Suprapubic skin (tissue), 4 donors: ENCODE results near the gene HES5. TPM values are rescaled to one million over a fixed set of nuclear protein-coding genes. Genes with fewer than 3 reads are reported as not detected.

Experiments
- DNase-seq, 2 donors: peaks; one replicate each; pipeline ENCODE4 v3.0.0-alpha.2; 2019; ENCODE audit warnings: low spot score in 2 of 2
- H3K27ac ChIP-seq: fragments of 200-600 bp; sonication (generic); one replicate; pipeline ENCODE4 v1.5.1; 2019
- H3K27me3 ChIP-seq: fragments of 200-600 bp; sonication (generic); one replicate; pipeline ENCODE4 v1.5.1; 2019
- H3K36me3 ChIP-seq: fragments of 200-600 bp; sonication (generic); one replicate; pipeline ENCODE4 v1.5.1; 2019
- H3K4me1 ChIP-seq: fragments of 200-600 bp; sonication (generic); one replicate; pipeline ENCODE4 v1.5.1; 2019
- H3K4me3 ChIP-seq: fragments of 200-600 bp; sonication (generic); one replicate; pipeline ENCODE4 v1.5.1; 2019; ENCODE audit warnings: mild to moderate bottlenecking
- H3K9me3 ChIP-seq: fragments of 200-600 bp; sonication (generic); one replicate; pipeline ENCODE4 v1.5.1; 2019
- CTCF ChIP-seq, 2 donors: fragments of 200-600 bp in 1 of 2; fragments of 450-650 bp in 1 of 2; sonication (generic) in 1 of 2; IDR thresholded peaks; one replicate each; pipeline ENCODE4 v1.5.1; 2016 to 2019; ENCODE audit warnings: antibody characterized with exemption in 2 of 2, mild to moderate bottlenecking in 1 of 2, moderate library complexity in 1 of 2
- EP300 ChIP-seq: sonication (generic); formaldehyde crosslinking; IDR thresholded peaks from one replicate; pipeline ENCODE4 v1.6.1; 2017; ENCODE audit warnings: antibody characterized with exemption
- POLR2A ChIP-seq, 2 donors: fragments of 450-650 bp; IDR thresholded peaks; one replicate each; pipeline ENCODE4 v1.6.1; 2017; ENCODE audit warnings: antibody characterized with exemption in 2 of 2, mild to moderate bottlenecking in 2 of 2, moderate library complexity in 2 of 2
- POLR2AphosphoS5 ChIP-seq, 3 donors: sonication (generic); formaldehyde crosslinking; IDR thresholded peaks; one replicate each; pipeline ENCODE4 v1.6.1; 2017; ENCODE audit warnings: antibody characterized with exemption in 3 of 3
- WGBS: methylation state at CpG from one replicate; pipeline ENCODE4 v1.1.5; 2018; 5-methylcytosine and 5-hydroxymethylcytosine counted together
- total RNA-seq, 4 donors: library from RNA; depleted of rRNA; stranded (reverse); fragments of >200 nt; gene quantifications; one replicate each; pipeline ENCODE4 v1.1.0, GENCODE V29; 2016

HES5 gene
- total RNA-seq, 4 donors from 2014 or later: 2.6 to 12.0 (median 5.9) TPM

- 100% methylated on average over 2 of the region's 14 CpGs for WGBS
- DNase-seq: no peak
- H3K36me3 ChIP-seq: peaks cover 99% of the 10 kb centered on the region
- TF ChIP-seq CTCF (IDR thresholded peaks at IDR 0.05): no peak
- TF ChIP-seq EP300: no peak
- TF ChIP-seq POLR2AphosphoS5 (IDR thresholded peaks at IDR 0.05): no peak
- no peak for TF ChIP-seq POLR2A (IDR thresholded peaks at IDR 0.05)
- no peak overlapping the region for H3K4me3 ChIP-seq
- H3K4me1 ChIP-seq: no peaks in the 10 kb centered on the region
- no peak overlapping the region for H3K27ac ChIP-seq
- no peaks in the 10 kb centered on the region for H3K9me3 ChIP-seq
- no peaks in the 10 kb centered on the region for H3K27me3 ChIP-seq
Observed at GRCh38 chr1:2516946-2517345, 13.1 kb downstream of the HES5 start.

GRCh38 chr1:2516124-2516523 is 13.9 kb downstream of the HES5 start:
- no peaks in the 10 kb centered on the region for H3K27me3 ChIP-seq
- no peaks in the 10 kb centered on the region for H3K4me1 ChIP-seq
- DNase-seq: no peak
- H3K9me3 ChIP-seq: no peaks in the 10 kb centered on the region
- 91% methylated on average over 17 of the region's 17 CpGs for WGBS
- peaks cover 100% of the 10 kb centered on the region for H3K36me3 ChIP-seq
- H3K27ac ChIP-seq: no peak overlapping the region
- H3K4me3 ChIP-seq: no peak overlapping the region
- TF ChIP-seq CTCF (IDR thresholded peaks at IDR 0.05) (no peak), POLR2AphosphoS5 (IDR thresholded peaks at IDR 0.05) (no peak), EP300 (no peak), POLR2A (IDR thresholded peaks at IDR 0.05) (no peak)

GRCh38 chr1:2515763-2516080 is 14.3 kb downstream of the HES5 start:
- H3K9me3 ChIP-seq: no peaks in the 10 kb centered on the region
- no peak overlapping the region for H3K27ac ChIP-seq
- TF ChIP-seq POLR2AphosphoS5 (IDR thresholded peaks at IDR 0.05) (no peak), CTCF (IDR thresholded peaks at IDR 0.05) (no peak), POLR2A (IDR thresholded peaks at IDR 0.05) (no peak), EP300 (no peak)
- no peaks in the 10 kb centered on the region for H3K27me3 ChIP-seq
- H3K4me3 ChIP-seq: no peak overlapping the region
- H3K4me1 ChIP-seq: no peaks in the 10 kb centered on the region
- DNase-seq: no peak
- 92% methylated on average over 10 of the region's 11 CpGs for WGBS
- H3K36me3 ChIP-seq: peaks cover 100% of the 10 kb centered on the region

- DNase-seq: no peak
- H3K27me3 ChIP-seq: no peaks in the 10 kb centered on the region
- TF ChIP-seq CTCF (IDR thresholded peaks at IDR 0.05) (no peak), POLR2AphosphoS5 (IDR thresholded peaks at IDR 0.05) (no peak), EP300 (no peak), POLR2A (IDR thresholded peaks at IDR 0.05) (no peak)
- H3K9me3 ChIP-seq: no peaks in the 10 kb centered on the region
- no peak overlapping the region for H3K4me3 ChIP-seq
- peaks cover 100% of the 10 kb centered on the region for H3K36me3 ChIP-seq
- 97% methylated on average over 20 of the region's 45 CpGs for WGBS
- H3K4me1 ChIP-seq: no peaks in the 10 kb centered on the region
- H3K27ac ChIP-seq: no peak overlapping the region
Observed at GRCh38 chr1:2514863-2515762, 14.9 kb downstream of the HES5 start.

GRCh38 chr1:2513939-2514652 is 16.0 kb downstream of the HES5 start:
- H3K36me3 ChIP-seq: peaks cover 100% of the 10 kb centered on the region
- H3K27me3 ChIP-seq: no peaks in the 10 kb centered on the region
- no peaks in the 10 kb centered on the region for H3K4me1 ChIP-seq
- no peak for DNase-seq
- no peak for TF ChIP-seq POLR2AphosphoS5 (IDR thresholded peaks at IDR 0.05)
- TF ChIP-seq CTCF (IDR thresholded peaks at IDR 0.05): no peak
- TF ChIP-seq EP300: no peak
- TF ChIP-seq POLR2A (IDR thresholded peaks at IDR 0.05): no peak
- no peak overlapping the region for H3K4me3 ChIP-seq
- WGBS: 94% methylated on average over 12 of the region's 43 CpGs
- H3K27ac ChIP-seq: no peak overlapping the region
- no peaks in the 10 kb centered on the region for H3K9me3 ChIP-seq
